GM19240 (cell line): ENCODE data around the gene SF3A2.

ENCODE experiments used
- DNase-seq: peaks from one replicate; pipeline ENCODE4 v3.0.0; 2011; ENCODE audit warnings: low spot score; ENCODE audit not compliant: insufficient read length

Gene SF3A2

DNA sequence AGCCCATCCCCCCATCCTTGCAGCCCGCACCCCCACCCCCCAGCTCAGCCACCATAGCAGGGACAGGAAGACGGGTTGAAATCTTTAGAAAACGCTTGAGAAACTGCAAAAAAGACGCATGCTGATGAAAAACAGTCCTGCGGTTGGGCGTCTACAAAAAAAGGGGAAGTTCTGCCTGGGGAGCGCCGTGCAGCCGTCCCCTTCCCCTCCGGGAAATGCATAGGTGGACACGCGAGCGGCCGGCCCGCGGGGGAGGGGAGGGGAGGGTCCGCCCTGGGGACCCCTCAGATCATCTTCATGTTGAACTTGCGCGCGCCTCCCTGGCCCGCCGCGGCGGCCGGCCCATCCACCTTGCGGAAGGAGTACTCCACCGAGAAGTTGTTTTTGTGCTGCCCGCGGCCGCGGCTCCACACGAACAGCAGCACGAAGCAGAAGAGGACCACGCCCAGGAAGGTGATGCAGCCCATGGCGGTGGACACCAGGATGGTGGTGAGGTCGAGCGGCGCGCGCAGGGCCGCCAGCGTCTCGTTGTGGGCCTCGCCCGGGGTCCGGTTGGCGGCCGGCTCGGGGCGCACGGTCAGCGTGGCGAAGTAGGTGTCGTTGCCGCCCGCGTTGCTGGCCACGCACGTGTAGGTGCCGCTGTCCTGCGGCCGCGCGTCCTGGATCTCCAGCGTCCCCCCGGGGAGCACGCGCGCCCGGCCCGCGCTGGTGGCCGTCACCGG lies 53.3 kb downstream of the SF3A2 start:
- DNase-seq = peak; percentile 87

DNA sequence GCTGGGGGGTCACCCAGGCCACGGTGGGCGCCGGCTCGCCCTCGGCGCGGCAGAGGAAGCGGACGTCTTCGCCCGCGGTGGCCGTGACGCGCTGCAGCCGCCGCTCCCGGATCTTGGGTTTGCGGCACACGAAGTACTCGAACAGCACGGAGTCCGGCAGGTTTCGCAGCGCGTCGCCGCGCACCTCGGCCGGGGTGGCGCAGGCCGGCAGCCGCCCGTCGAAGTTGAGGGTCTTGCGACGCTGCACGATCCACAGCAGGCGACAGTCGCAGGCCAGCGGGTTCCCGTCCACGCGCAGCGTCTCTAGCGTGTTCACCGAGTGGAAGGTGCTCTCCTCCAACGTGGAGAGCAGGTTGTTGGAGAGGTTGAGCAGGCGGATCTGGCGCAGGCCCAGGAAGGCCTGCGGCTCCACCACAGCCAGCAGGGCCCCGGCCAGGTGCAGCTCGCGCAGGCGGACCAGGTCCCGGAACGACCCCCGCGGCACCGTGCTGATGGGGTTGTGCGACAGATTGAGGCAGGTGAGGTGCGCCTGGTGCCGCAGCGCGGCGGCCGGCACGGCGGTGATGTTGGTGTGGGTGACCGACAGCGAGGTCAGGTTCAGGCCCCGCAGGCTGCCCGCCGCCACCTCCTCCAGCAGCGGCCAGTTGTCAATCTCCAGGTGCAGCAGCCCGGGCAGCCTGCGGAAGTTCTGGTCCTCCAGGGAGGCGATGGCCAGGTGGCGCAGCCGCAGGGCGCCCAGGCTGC lies 54.0 kb downstream of the SF3A2 start:
- DNase-seq = no peak

- DNase-seq = no peak
Observed at GRCh38 chr19:2291185-2291751, 54.6 kb downstream of the SF3A2 start.

- no peak for DNase-seq
Observed at GRCh38 chr19:2294687-2295335, 58.2 kb downstream of the SF3A2 start.

- DNase-seq = no peak
Observed at GRCh38 chr19:2296141-2296540, 59.5 kb downstream of the SF3A2 start.
